HUES6 (cell line): ENCODE data around the gene FICD.

ENCODE experiments used
- H3K27ac ChIP-seq: 2 replicates; pipeline ENCODE4 v1.7.0; 2013; ENCODE audit warnings: low read depth, mild to moderate bottlenecking, low read length, inconsistent platforms
- H3K27me3 ChIP-seq: 2 replicates; pipeline ENCODE4 v1.6.1; 2013; ENCODE audit warnings: low read length; ENCODE audit not compliant: control insufficient read depth, insufficient read depth
- H3K36me3 ChIP-seq: 2 replicates; pipeline ENCODE4 v1.6.1; 2013; ENCODE audit warnings: low read length; ENCODE audit not compliant: control insufficient read depth, insufficient read depth
- H3K4me1 ChIP-seq: 2 replicates; pipeline ENCODE4 v1.6.1; 2013; ENCODE audit warnings: low read length; ENCODE audit not compliant: control insufficient read depth, insufficient read depth
- H3K4me3 ChIP-seq: 2 replicates; pipeline ENCODE4 v1.5.1; 2013; ENCODE audit warnings: low read depth, low read length
- H3K9ac ChIP-seq: one replicate; pipeline ENCODE4 v1.6.1; 2013; ENCODE audit warnings: mild to moderate bottlenecking, low read length
- H3K9me3 ChIP-seq: 2 replicates; pipeline ENCODE4 v1.6.1; 2013; ENCODE audit warnings: low read depth, low read length; ENCODE audit not compliant: control insufficient read depth, insufficient read depth

The FICD gene

GRCh38 chr12:108514973-108515814, at the start of gene FICD:
TSS of gene FICD (plus strand) at chr12:108515277. CDS start at chr12:108516973, 1,696 bp downstream.
- Histone ChIP-seq H3K27me3 (no peaks in the 10 kb centered on the region), H3K4me1 (peaks cover 8% of the 10 kb centered on the region), H3K9me3 (no peaks in the 10 kb centered on the region), H3K9ac (peak within 1 kb of the TSS; percentile 75), H3K4me3 (peak within 1 kb of the TSS; percentile 79), H3K36me3 (peaks cover 31% of the 10 kb centered on the region), H3K27ac (no peak within 1 kb of the TSS)

- Histone ChIP-seq H3K9ac (no peak overlapping the region), H3K4me3 (no peak overlapping the region), H3K9me3 (no peaks in the 10 kb centered on the region), H3K27me3 (peaks cover 5% of the 10 kb centered on the region; the same call in 1 of the 2 replicates), H3K27ac (no peak overlapping the region), H3K36me3 (no peaks in the 10 kb centered on the region), H3K4me1 (no peaks in the 10 kb centered on the region)
Observed at GRCh38 chr12:108465417-108465816, 49.7 kb upstream of the FICD start.

GRCh38 chr12:108468196-108468968, 46.7 kb upstream of the FICD start:
- no peaks in the 10 kb centered on the region for H3K36me3 ChIP-seq
- no peaks in the 10 kb centered on the region for H3K9me3 ChIP-seq
- H3K27ac ChIP-seq = no peak overlapping the region
- H3K9ac ChIP-seq = no peak overlapping the region
- no peaks in the 10 kb centered on the region for H3K4me1 ChIP-seq
- no peak overlapping the region for H3K4me3 ChIP-seq
- peaks cover 5% of the 10 kb centered on the region; the same call in 1 of the 2 replicates for H3K27me3 ChIP-seq

GRCh38 chr12:108473400-108474055, 41.5 kb upstream of the FICD start:
- H3K9ac ChIP-seq = no peak overlapping the region
- no peaks in the 10 kb centered on the region for H3K36me3 ChIP-seq
- no peak overlapping the region for H3K4me3 ChIP-seq
- no peaks in the 10 kb centered on the region for H3K9me3 ChIP-seq
- H3K27me3 ChIP-seq = no peaks in the 10 kb centered on the region
- H3K27ac ChIP-seq = no peak overlapping the region
- H3K4me1 ChIP-seq = no peaks in the 10 kb centered on the region; the same call in 1 of the 2 replicates

GRCh38 chr12:108475396-108475795, 39.7 kb upstream of the FICD start:
- H3K4me3 ChIP-seq = no peak overlapping the region
- H3K9ac ChIP-seq = no peak overlapping the region
- no peaks in the 10 kb centered on the region; the same call in 1 of the 2 replicates for H3K27me3 ChIP-seq
- H3K4me1 ChIP-seq = no peaks in the 10 kb centered on the region; the same call in 1 of the 2 replicates
- no peaks in the 10 kb centered on the region for H3K9me3 ChIP-seq
- no peaks in the 10 kb centered on the region for H3K36me3 ChIP-seq
- no peak overlapping the region for H3K27ac ChIP-seq

- Histone ChIP-seq H3K4me1 (peaks cover under 1% of the 10 kb centered on the region; the same call in 1 of the 2 replicates), H3K27me3 (no peaks in the 10 kb centered on the region; the same call in 1 of the 2 replicates), H3K9me3 (no peaks in the 10 kb centered on the region), H3K4me3 (no peak overlapping the region), H3K27ac (no peak overlapping the region), H3K36me3 (no peaks in the 10 kb centered on the region), H3K9ac (no peak overlapping the region)
Observed at GRCh38 chr12:108477055-108477880, 37.8 kb upstream of the FICD start.

- Histone ChIP-seq H3K27me3 (no peaks in the 10 kb centered on the region; the same call in 1 of the 2 replicates), H3K36me3 (no peaks in the 10 kb centered on the region), H3K27ac (no peak overlapping the region), H3K4me3 (no peak overlapping the region), H3K9ac (no peak overlapping the region), H3K4me1 (peaks cover 6% of the 10 kb centered on the region; the same call in 1 of the 2 replicates), H3K9me3 (no peaks in the 10 kb centered on the region)
Observed at GRCh38 chr12:108477881-108478259, 37.2 kb upstream of the FICD start.

GRCh38 chr12:108478611-108479206, 36.4 kb upstream of the FICD start:
- Histone ChIP-seq H3K9me3 (no peaks in the 10 kb centered on the region), H3K27me3 (no peaks in the 10 kb centered on the region; the same call in 1 of the 2 replicates), H3K9ac (no peak overlapping the region), H3K27ac (no peak overlapping the region), H3K4me3 (no peak overlapping the region), H3K4me1 (peaks cover 15% of the 10 kb centered on the region), H3K36me3 (no peaks in the 10 kb centered on the region)

GRCh38 chr12:108479364-108480070, 35.6 kb upstream of the FICD start:
- H3K27ac ChIP-seq = no peak overlapping the region
- H3K27me3 ChIP-seq = no peaks in the 10 kb centered on the region; the same call in 1 of the 2 replicates
- no peak overlapping the region for H3K9ac ChIP-seq
- peaks cover 15% of the 10 kb centered on the region for H3K4me1 ChIP-seq
- no peaks in the 10 kb centered on the region for H3K36me3 ChIP-seq
- H3K4me3 ChIP-seq = no peak overlapping the region
- H3K9me3 ChIP-seq = no peaks in the 10 kb centered on the region
